Measurements from ENCODE around the gene UBE2I.

The UBE2I gene

GRCh38 chr16:1372292-1372950 is 63.0 kb downstream of the UBE2I start:
- TF ChIP-seq CTCF (IDR thresholded peaks at IDR 0.05; ENCODE audit: insufficient read depth, low read depth, low read length, missing control alignments), result no peak
- H3K4me3 ChIP-seq (ENCODE audit: low read depth, low read length), result no peak overlapping the region
- DNase-seq (ENCODE audit: low read depth), result no peak

GRCh38 chr16:1374418-1375297 is 65.2 kb downstream of the UBE2I start:
- no peak for DNase-seq (ENCODE audit: low read depth)
- no peak for TF ChIP-seq CTCF (IDR thresholded peaks at IDR 0.05; ENCODE audit: insufficient read depth, low read depth, low read length, missing control alignments)
- H3K4me3 ChIP-seq (ENCODE audit: low read depth, low read length), result no peak overlapping the region

- TF ChIP-seq CTCF (IDR thresholded peaks at IDR 0.05; ENCODE audit: insufficient read depth, low read depth, low read length, missing control alignments), result no peak
- no peak overlapping the region for H3K4me3 ChIP-seq (ENCODE audit: low read depth, low read length)
- DNase-seq (ENCODE audit: low read depth), result no peak
Observed at GRCh38 chr16:1375298-1375640, 65.8 kb downstream of the UBE2I start.

- no peak overlapping the region for H3K4me3 ChIP-seq (ENCODE audit: low read depth, low read length)
- no peak for DNase-seq (ENCODE audit: low read depth)
- no peak for TF ChIP-seq CTCF (IDR thresholded peaks at IDR 0.05; ENCODE audit: insufficient read depth, low read depth, low read length, missing control alignments)
Observed at GRCh38 chr16:1375741-1376410, 66.4 kb downstream of the UBE2I start.

Data from GM12865 (cell line).